T-helper 2 cell treated with Interferon-gamma antibody and Interleukin-4, amounts not matched to agents 5 μg/mL and 100 μg/mL, for 36 hours (primary cell): ENCODE data around the gene WASL.
"Not testable (repeated sequence)": the region's sequence is repeated elsewhere in the genome, so short reads cannot be mapped to it uniquely, and the experiment has no call there.

Experiments used
- DNase-seq: peaks from one replicate; pipeline ENCODE4 v3.0.0; 2021; ENCODE audit warnings: low spot score
- H3K27ac Mint-ChIP-seq: one replicate; pipeline ENCODE4 v1.8.0; 2021; ENCODE audit warnings: mild to moderate bottlenecking, mixed read lengths
- H3K27me3 Mint-ChIP-seq: one replicate; pipeline ENCODE4 v1.8.0; 2021; ENCODE audit warnings: low read depth, mixed read lengths
- H3K36me3 Mint-ChIP-seq: one replicate; pipeline ENCODE4 v1.8.0; 2021; ENCODE audit warnings: low read depth, mixed read lengths
- H3K4me1 Mint-ChIP-seq: one replicate; pipeline ENCODE4 v1.8.0; 2021; ENCODE audit warnings: low read depth, mixed read lengths
- H3K4me3 Mint-ChIP-seq: one replicate; pipeline ENCODE4 v1.8.0; 2022; ENCODE audit warnings: mild to moderate bottlenecking, moderate library complexity, mixed read lengths
- H3K9me3 Mint-ChIP-seq: one replicate; pipeline ENCODE4 v1.8.0; 2021; ENCODE audit warnings: mixed read lengths

WASL gene

DNA sequence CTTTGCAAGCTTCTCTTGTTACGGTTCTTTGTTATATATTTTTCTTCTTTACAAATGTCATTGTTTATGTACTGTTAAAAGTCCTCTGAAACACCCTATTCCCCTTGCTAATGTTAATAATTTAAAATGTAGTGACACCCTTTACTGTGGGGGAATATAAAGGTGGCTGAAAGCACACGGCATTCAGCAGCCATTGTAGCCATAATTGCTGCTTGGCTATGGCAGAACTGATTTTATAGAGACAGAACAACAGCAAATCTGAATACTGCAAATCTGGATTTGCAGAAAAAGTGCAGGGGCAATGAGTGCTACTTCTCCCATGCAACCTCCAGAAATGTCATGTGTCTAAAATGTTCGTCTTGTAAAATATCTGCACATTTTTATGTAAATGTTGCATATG, 3.7 kb upstream of the WASL start:
- Mint-ChIP-seq H3K9me3 (no peaks in the 10 kb centered on the region), H3K4me1 (peaks cover 17% of the 10 kb centered on the region), H3K36me3 (peaks cover 5% of the 10 kb centered on the region), H3K27ac (no peak overlapping the region), H3K27me3 (peaks cover 18% of the 10 kb centered on the region), H3K4me3 (no peak overlapping the region)
- DNase-seq, result no peak

DNA sequence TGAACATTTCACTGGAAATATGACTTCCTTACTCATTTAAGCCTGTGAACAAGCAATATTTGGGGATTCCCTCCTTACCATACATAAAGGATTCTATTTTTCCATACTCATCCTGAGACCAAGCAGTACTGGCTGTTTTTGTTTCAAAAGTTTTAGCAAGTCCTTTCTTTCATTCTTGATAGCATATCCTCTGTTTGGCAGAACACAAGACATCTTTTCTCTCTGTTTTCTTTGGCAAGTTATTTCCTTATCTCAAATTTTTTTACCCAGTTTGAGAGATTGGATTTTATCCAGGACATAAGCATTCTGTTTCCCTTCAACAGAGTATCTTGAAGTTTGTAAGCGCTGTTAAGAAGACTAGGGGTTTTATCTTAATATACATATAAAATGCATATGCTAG, 3.0 kb upstream of the WASL start:
- DNase-seq, result no peak
- Mint-ChIP-seq H3K27ac (no peak overlapping the region), H3K36me3 (peaks cover 9% of the 10 kb centered on the region), H3K27me3 (peaks cover 18% of the 10 kb centered on the region), H3K4me3 (no peak overlapping the region), H3K4me1 (peaks cover 24% of the 10 kb centered on the region), H3K9me3 (no peaks in the 10 kb centered on the region)

DNA sequence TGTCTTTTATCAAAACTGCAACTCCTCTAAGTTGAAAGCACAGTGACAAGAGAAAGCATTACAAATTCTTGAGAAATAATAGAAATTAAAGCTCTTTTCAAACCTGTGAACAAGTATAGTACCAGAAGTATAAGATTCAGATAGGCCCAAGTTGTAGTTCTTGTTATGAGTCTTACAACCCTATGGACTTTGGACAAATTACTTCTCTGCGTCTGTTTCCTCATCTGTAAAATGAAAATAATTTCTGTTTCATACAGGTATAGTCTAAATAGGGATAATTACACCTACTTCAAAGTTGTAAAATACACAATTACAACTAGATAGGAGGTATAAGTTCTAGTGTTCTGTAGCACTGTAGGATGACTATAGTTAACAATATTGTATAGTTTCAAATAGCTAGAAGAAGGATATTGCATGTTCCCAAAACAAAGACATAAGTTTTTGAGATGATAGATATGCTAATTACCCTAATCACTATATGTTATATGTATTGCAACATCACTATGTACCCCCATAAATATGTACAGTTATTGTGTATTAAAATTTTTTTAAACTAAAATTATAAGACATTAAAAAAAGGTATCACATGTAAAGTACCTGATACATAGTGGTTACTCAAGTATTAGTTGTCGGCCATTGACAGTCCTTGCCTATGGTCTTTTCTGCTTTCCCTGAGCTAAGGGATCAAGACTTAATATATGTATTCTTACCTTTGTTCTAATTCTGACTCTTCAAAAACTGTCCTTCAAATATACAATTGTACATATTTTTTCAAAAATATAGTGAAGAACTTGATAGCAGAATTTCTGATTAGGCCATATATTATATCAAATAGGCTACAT, 1.8 kb upstream of the WASL start:
- no peak overlapping the region for H3K27ac Mint-ChIP-seq

DNA sequence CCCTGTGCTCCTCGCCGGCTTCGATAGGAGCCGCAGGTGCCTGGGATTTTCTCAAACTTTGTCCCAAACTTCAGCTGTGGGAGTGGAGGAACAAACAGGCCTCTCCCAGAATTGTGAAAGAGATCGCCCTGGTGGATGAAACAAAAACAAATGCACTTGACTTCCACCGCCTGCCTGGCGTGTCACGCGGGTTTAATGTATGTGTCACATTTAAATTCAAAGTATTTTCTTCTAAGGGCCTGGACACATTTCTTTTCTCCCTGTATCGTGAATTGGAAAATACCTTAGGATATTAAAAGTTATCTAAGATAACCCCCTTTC, 694 bp upstream of the WASL start:
- Mint-ChIP-seq H3K36me3 (peaks cover 17% of the 10 kb centered on the region), H3K27ac (peak overlapping the region; percentile 93), H3K4me1 (peaks cover 38% of the 10 kb centered on the region), H3K4me3 (peak overlapping the region; percentile 91), H3K27me3 (peaks cover 17% of the 10 kb centered on the region), H3K9me3 (no peaks in the 10 kb centered on the region)
- DNase-seq, result no peak

More for the DNA sequence above, 1.8 kb upstream of the WASL start:
- DNase-seq, result no peak
- Mint-ChIP-seq H3K36me3 (peaks cover 17% of the 10 kb centered on the region), H3K4me1 (peaks cover 35% of the 10 kb centered on the region), H3K27me3 (peaks cover 18% of the 10 kb centered on the region), H3K4me3 (no peak overlapping the region), H3K9me3 (no peaks in the 10 kb centered on the region)

DNA sequence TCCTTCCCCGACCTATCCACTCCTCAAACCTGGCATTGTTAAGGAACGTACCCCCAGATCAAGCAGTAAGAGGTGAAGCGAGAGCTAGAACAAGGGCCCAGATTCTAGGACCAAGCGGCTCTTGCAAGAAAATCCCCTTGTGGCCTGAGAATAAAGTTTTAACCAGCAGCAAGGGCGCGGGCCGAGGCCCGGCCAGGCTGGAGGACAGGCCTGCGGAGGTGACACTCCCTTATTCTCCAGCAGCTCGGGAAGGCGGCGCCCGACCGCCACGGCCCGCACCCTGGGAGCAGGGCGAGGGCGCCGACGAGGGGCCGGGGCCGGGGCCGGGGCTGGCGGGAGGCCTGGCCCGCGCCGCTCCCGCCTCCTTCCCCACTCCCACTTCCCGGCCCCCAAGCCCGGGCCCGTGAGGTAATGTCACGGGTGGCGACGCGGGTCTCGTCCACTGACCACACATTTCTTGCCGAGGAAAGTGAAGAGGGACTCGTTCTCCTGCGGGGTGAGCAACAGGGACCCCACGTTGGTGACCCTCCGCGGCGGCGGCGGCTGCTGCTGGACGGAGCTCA, 551 bp downstream of the WASL start:
- Mint-ChIP-seq H3K9me3 (no peaks in the 10 kb centered on the region), H3K27ac (peak overlapping the region; percentile 87), H3K36me3 (peaks cover 17% of the 10 kb centered on the region), H3K4me1 (peaks cover 48% of the 10 kb centered on the region), H3K27me3 (peaks cover 9% of the 10 kb centered on the region), H3K4me3 (peak overlapping the region; percentile 97)
- DNase-seq, result peak; percentile 29

DNA sequence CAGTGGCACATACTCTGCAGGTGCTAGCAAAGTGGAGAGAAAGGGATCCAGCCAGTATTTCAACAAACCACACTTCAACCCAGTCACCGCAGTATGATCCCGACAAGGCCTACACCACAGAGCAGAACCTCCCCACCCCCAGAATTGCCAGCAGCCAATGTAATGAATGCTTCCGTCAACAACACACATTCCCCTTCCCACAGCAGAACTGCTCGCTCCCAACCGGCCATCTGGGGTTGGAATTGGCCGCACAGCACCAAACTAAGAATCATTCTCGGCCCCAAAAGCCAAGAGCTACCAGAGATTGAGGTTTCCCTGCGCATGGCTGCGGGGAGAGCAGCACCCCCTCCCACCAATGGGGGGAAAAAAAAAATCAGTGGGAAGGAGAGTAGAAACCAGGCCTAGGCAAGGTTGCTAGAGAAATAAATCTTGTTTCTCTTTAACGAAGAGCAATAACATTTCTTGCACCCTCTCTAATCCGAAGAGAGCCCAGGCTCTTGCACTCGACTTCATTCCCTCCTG, 1.1 kb downstream of the WASL start:
- peak; percentile 31 for DNase-seq
- Mint-ChIP-seq H3K9me3 (no peaks in the 10 kb centered on the region), H3K36me3 (peaks cover 17% of the 10 kb centered on the region), H3K27me3 (peaks cover 9% of the 10 kb centered on the region), H3K4me1 (peaks cover 51% of the 10 kb centered on the region), H3K4me3 (peak overlapping the region; percentile 97), H3K27ac (peak overlapping the region; percentile 87)

DNA sequence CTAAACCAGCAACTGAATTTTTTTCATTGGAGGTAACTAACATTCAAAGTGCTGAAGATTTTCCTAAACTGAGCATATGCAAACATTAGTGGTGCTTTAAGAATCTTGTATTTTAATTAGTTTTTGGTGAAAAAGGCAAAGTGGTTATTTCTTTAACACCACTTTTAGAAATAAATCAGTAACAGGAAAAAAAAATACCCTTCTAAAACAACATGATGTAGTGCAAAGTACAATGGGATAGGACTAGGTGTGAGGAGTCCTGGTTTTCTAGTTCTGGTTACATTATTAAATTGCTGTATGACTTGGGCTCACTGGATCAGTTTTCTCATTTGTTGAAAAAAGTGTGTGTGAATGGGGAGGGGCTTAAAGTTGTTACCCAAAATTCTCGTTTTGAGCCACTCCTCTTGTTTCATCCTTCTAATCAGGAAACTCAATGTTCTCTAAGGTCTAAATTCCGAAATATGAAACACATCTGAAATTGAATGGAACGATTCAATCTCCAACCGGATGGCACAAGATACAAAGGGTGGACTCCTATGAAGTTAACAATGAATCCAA, 1.8 kb downstream of the WASL start:
- no peak for DNase-seq
- H3K4me3 Mint-ChIP-seq, result peak overlapping the region; percentile 97
- peaks cover 17% of the 10 kb centered on the region for H3K36me3 Mint-ChIP-seq
- peaks cover 9% of the 10 kb centered on the region for H3K27me3 Mint-ChIP-seq
- H3K9me3 Mint-ChIP-seq, result no peaks in the 10 kb centered on the region
- H3K4me1 Mint-ChIP-seq, result peaks cover 51% of the 10 kb centered on the region
- H3K27ac Mint-ChIP-seq, result peak overlapping the region; percentile 23

DNA sequence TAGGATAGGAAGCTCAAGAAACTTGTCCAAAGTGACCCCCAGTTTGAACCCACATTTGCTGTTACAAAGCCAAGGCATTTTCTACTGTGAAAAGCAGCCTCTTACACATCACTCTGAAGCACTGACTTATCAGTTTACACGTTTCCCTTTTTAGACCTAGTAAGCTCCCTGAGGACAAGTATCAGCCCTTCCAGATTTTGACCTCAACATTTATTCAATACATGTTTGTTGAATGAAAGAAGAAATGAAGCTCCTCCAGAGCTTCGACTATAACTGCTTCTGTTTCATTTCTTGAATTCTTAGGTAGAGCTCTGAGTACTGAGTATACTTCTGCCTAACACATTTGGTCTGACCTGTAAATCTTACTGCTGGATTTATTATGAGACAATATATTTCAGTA, 2.7 kb downstream of the WASL start:
- Mint-ChIP-seq H3K27ac (no peak overlapping the region), H3K4me1 (peaks cover 48% of the 10 kb centered on the region), H3K36me3 (peaks cover 17% of the 10 kb centered on the region), H3K9me3 (no peaks in the 10 kb centered on the region), H3K4me3 (peak overlapping the region; percentile 97), H3K27me3 (peaks cover under 1% of the 10 kb centered on the region)
- no peak for DNase-seq

DNA sequence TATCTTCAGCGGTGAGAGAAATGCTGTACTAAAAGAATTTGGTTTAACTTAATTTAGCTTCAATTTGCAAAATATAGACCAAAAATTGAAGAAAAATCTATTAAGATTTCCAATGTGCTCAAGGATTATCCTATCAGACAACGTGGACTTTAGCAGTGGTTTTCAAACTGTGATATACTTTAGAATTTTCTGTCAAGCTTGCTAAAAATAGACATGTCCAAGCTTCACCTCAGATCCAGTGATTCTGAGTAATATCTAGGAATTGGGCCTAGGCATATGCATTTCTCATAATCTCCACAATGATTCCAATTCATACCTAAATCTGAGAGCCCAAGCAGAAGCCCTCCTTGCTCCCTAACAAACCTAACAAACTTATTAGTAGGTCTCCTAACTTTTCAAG, 3.4 kb downstream of the WASL start:
- no peaks in the 10 kb centered on the region for H3K9me3 Mint-ChIP-seq
- no peak overlapping the region for H3K4me3 Mint-ChIP-seq
- peaks cover 47% of the 10 kb centered on the region for H3K4me1 Mint-ChIP-seq
- DNase-seq, result no peak
- H3K27ac Mint-ChIP-seq, result no peak overlapping the region
- H3K36me3 Mint-ChIP-seq, result peaks cover 17% of the 10 kb centered on the region
- no peaks in the 10 kb centered on the region for H3K27me3 Mint-ChIP-seq

DNA sequence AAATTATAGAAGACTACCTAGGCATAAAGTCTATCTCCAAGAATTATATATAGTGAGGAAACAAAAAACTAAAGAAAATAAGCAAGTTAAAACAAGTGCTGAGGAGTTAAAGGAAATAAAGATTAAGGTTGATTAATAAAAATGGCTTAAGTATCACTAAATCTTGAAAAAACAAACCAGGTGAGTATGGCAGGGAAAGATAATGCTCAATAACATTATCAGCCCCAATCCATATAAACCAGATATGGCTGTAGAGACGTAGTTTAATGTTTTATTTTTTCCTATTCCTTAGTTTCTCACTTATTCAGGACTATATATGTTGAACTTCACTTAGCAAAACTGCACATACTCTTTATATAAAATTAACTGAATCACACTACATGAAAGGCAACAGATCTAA, 4.4 kb downstream of the WASL start:
- Mint-ChIP-seq H3K4me3 (no peak overlapping the region), H3K9me3 (no peaks in the 10 kb centered on the region), H3K27ac (no peak overlapping the region), H3K27me3 (no peaks in the 10 kb centered on the region), H3K4me1 (peaks cover 43% of the 10 kb centered on the region), H3K36me3 (peaks cover 17% of the 10 kb centered on the region)
- no peak for DNase-seq

DNA sequence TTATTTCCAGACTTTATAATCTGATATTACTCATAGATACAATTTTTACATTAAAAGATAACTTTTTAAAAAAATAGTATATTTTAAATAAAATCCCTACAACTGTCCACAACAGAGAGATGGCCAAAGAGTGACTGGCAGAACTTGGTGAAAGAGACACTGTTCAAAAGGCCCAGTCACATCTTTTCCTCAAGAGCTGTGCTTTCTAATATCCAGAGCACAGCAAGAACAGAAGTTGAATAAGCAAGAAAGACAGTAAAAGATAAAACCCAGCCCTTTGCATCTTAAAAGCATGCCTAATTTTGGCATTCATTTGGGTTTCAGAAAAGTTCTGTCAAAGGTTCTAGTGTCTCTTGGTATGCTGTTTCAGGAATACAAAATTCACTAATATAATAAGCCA, 6.9 kb downstream of the WASL start:
- Mint-ChIP-seq H3K4me1 (peaks cover 36% of the 10 kb centered on the region), H3K27ac (no peak overlapping the region), H3K27me3 (no peaks in the 10 kb centered on the region), H3K4me3 (no peak overlapping the region), H3K9me3 (no peaks in the 10 kb centered on the region), H3K36me3 (peaks cover 16% of the 10 kb centered on the region)
- no peak for DNase-seq

DNA sequence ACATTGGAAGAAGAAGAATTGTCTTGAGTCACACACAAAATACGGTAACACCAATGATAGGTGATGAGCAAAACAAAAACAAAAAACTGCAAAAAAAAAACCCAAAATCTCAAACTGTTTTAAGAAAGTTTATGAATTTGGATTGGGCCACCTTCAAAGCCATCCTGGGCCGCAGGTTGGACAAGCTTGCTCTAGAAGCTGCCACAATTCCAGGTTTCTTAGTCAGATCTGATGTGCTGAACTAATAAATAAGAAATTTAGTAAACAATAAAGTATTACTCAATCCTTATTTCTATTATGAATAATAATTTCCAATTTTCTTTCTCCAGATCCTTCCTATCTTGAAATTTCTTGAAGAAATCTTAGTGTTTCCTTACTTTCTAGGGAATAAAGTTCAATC, 10.0 kb downstream of the WASL start:
- Mint-ChIP-seq H3K4me1 (peaks cover 20% of the 10 kb centered on the region), H3K27ac (no peak overlapping the region), H3K36me3 (peaks cover 21% of the 10 kb centered on the region), H3K27me3 (no peaks in the 10 kb centered on the region), H3K4me3 (no peak overlapping the region), H3K9me3 (peaks cover 20% of the 10 kb centered on the region)
- no peak for DNase-seq

DNA sequence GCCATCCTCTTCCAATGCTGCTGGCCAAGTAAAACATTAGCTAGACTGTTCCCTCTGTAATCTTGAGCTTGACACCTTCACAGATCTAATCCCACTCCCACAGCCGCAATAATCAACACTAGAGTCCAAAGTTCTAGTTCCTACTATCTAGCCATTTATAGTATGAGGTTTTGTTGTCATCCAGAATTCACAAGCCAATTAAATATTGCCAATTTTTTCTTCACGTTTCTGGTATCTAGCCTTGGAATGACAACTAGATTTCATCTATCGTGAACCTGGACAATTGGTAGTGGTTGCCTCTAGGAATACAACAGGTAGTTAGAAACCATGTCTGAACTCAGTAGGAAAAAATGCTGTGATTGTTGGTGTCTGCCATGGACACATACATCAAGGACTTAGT, 10.4 kb downstream of the WASL start:
- Mint-ChIP-seq H3K27me3 (no peaks in the 10 kb centered on the region), H3K36me3 (peaks cover 26% of the 10 kb centered on the region), H3K4me3 (no peak overlapping the region), H3K9me3 (peaks cover 25% of the 10 kb centered on the region), H3K27ac (no peak overlapping the region), H3K4me1 (peaks cover 21% of the 10 kb centered on the region)
- no peak for DNase-seq

DNA sequence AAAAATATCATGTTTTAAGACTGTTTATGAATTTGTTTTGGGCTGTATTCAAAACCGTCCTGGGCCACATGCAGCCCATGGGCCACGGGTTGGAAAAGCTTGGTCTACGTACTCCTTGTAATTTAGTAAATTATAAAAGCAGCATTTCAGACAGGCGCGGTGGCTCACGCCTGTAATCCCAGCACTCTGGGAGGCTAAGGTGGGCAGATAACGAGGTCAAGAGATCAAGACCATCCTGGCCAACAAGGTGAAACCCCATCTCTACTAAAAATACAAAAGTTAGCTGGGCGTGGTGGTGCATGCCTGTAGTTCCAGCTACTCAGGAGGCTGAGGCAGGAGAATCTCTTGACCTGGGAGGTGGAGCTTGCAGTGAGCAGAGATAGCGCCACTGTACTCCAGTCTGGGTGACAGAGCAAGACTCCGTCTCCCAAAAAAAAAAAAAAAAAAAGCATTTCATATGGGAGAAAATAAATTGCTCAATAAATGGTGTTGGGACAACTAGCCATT, 11.6 kb downstream of the WASL start:
- peaks cover 21% of the 10 kb centered on the region for H3K4me1 Mint-ChIP-seq
- not testable (repeated sequence) for H3K27me3 Mint-ChIP-seq, H3K4me3 Mint-ChIP-seq, H3K27ac Mint-ChIP-seq, DNase-seq
- H3K36me3 Mint-ChIP-seq, result peaks cover 35% of the 10 kb centered on the region
- peaks cover 36% of the 10 kb centered on the region for H3K9me3 Mint-ChIP-seq
